ENCODE data around the gene DMRTC1. TPM values are rescaled to one million over a fixed set of nuclear protein-coding genes. Genes with fewer than 3 reads are reported as not detected.
"Not testable (repeated sequence)": the region's sequence is repeated elsewhere in the genome, so short reads cannot be mapped to it uniquely, and the experiment has no call there.

The DMRTC1 gene
- total RNA-seq, result not detected

- H3K36me3 Mint-ChIP-seq (ENCODE audit: low read depth); H3K4me1 Mint-ChIP-seq (ENCODE audit: low read depth); intact Hi-C loops (cut with micrococcal nuclease); H3K9me3 Mint-ChIP-seq; H3K27ac Mint-ChIP-seq; H3K27me3 Mint-ChIP-seq (ENCODE audit: low read depth); H3K4me3 Mint-ChIP-seq; DNase-seq; CTCF ChIA-PET: not testable (repeated sequence)
Observed at GRCh38 chrX:72943819-72944169, at the start of gene DMRTC1. Gene DMRTC1 (minus strand): TSS chrX:72943837. CDS start chrX:72875694, 68,143 bp downstream.

GRCh38 chrX:72980894-72981469 lies 37.3 kb upstream of the DMRTC1 start:
- DNase-seq; intact Hi-C loops (cut with micrococcal nuclease); H3K36me3 Mint-ChIP-seq (ENCODE audit: low read depth); H3K27me3 Mint-ChIP-seq (ENCODE audit: low read depth); H3K9me3 Mint-ChIP-seq; CTCF ChIA-PET; H3K4me1 Mint-ChIP-seq (ENCODE audit: low read depth); H3K27ac Mint-ChIP-seq; H3K4me3 Mint-ChIP-seq: not testable (repeated sequence)

- DNase-seq; H3K9me3 Mint-ChIP-seq; intact Hi-C loops (cut with micrococcal nuclease); CTCF ChIA-PET; H3K27me3 Mint-ChIP-seq (ENCODE audit: low read depth); H3K36me3 Mint-ChIP-seq (ENCODE audit: low read depth); H3K4me3 Mint-ChIP-seq; H3K4me1 Mint-ChIP-seq (ENCODE audit: low read depth); H3K27ac Mint-ChIP-seq: not testable (repeated sequence)
Observed at GRCh38 chrX:72974885-72975284, 31.2 kb upstream of the DMRTC1 start.

- H3K9me3 Mint-ChIP-seq; DNase-seq; H3K36me3 Mint-ChIP-seq (ENCODE audit: low read depth); H3K27me3 Mint-ChIP-seq (ENCODE audit: low read depth); H3K4me1 Mint-ChIP-seq (ENCODE audit: low read depth); CTCF ChIA-PET; intact Hi-C loops (cut with micrococcal nuclease); H3K27ac Mint-ChIP-seq; H3K4me3 Mint-ChIP-seq: not testable (repeated sequence)
Observed at GRCh38 chrX:72971859-72972258, 28.2 kb upstream of the DMRTC1 start.

- H3K27ac Mint-ChIP-seq; H3K4me3 Mint-ChIP-seq; CTCF ChIA-PET; intact Hi-C loops (cut with micrococcal nuclease); H3K4me1 Mint-ChIP-seq (ENCODE audit: low read depth); H3K27me3 Mint-ChIP-seq (ENCODE audit: low read depth); H3K9me3 Mint-ChIP-seq; DNase-seq; H3K36me3 Mint-ChIP-seq (ENCODE audit: low read depth): not testable (repeated sequence)
Observed at GRCh38 chrX:72959971-72960370, 16.3 kb upstream of the DMRTC1 start.

GRCh38 chrX:72943035-72943818 lies 410 bp downstream of the DMRTC1 start:
- H3K4me1 Mint-ChIP-seq (ENCODE audit: low read depth); CTCF ChIA-PET; H3K27ac Mint-ChIP-seq; H3K36me3 Mint-ChIP-seq (ENCODE audit: low read depth); H3K4me3 Mint-ChIP-seq; intact Hi-C loops (cut with micrococcal nuclease); H3K27me3 Mint-ChIP-seq (ENCODE audit: low read depth); H3K9me3 Mint-ChIP-seq; DNase-seq: not testable (repeated sequence)

- DNase-seq; H3K4me1 Mint-ChIP-seq (ENCODE audit: low read depth); H3K27ac Mint-ChIP-seq; intact Hi-C loops (cut with micrococcal nuclease); CTCF ChIA-PET; H3K4me3 Mint-ChIP-seq; H3K9me3 Mint-ChIP-seq; H3K36me3 Mint-ChIP-seq (ENCODE audit: low read depth); H3K27me3 Mint-ChIP-seq (ENCODE audit: low read depth): not testable (repeated sequence)
Observed at GRCh38 chrX:72942272-72942671, 1.4 kb downstream of the DMRTC1 start.

- CTCF ChIA-PET; H3K9me3 Mint-ChIP-seq; H3K27me3 Mint-ChIP-seq (ENCODE audit: low read depth); DNase-seq; H3K36me3 Mint-ChIP-seq (ENCODE audit: low read depth); H3K4me3 Mint-ChIP-seq; intact Hi-C loops (cut with micrococcal nuclease); H3K27ac Mint-ChIP-seq; H3K4me1 Mint-ChIP-seq (ENCODE audit: low read depth): not testable (repeated sequence)
Observed at GRCh38 chrX:72937906-72938305, 5.7 kb downstream of the DMRTC1 start, which contains the start of gene FAM236A. Gene FAM236A (plus strand): TSS chrX:72938206. CDS start chrX:72938263, 57 bp downstream.

GRCh38 chrX:72936882-72937455 lies 6.7 kb downstream of the DMRTC1 start:
- CTCF ChIA-PET; H3K36me3 Mint-ChIP-seq (ENCODE audit: low read depth); H3K4me3 Mint-ChIP-seq; DNase-seq; intact Hi-C loops (cut with micrococcal nuclease); H3K27me3 Mint-ChIP-seq (ENCODE audit: low read depth); H3K4me1 Mint-ChIP-seq (ENCODE audit: low read depth); H3K27ac Mint-ChIP-seq; H3K9me3 Mint-ChIP-seq: not testable (repeated sequence)

GRCh38 chrX:72936455-72936854 lies 7.2 kb downstream of the DMRTC1 start:
- DNase-seq; intact Hi-C loops (cut with micrococcal nuclease); H3K9me3 Mint-ChIP-seq; CTCF ChIA-PET; H3K27me3 Mint-ChIP-seq (ENCODE audit: low read depth); H3K4me3 Mint-ChIP-seq; H3K27ac Mint-ChIP-seq; H3K4me1 Mint-ChIP-seq (ENCODE audit: low read depth); H3K36me3 Mint-ChIP-seq (ENCODE audit: low read depth): not testable (repeated sequence)

GRCh38 chrX:72932283-72932682 lies 11.4 kb downstream of the DMRTC1 start:
- DNase-seq; CTCF ChIA-PET; H3K9me3 Mint-ChIP-seq; H3K36me3 Mint-ChIP-seq (ENCODE audit: low read depth); H3K27ac Mint-ChIP-seq; H3K4me3 Mint-ChIP-seq; H3K4me1 Mint-ChIP-seq (ENCODE audit: low read depth); intact Hi-C loops (cut with micrococcal nuclease); H3K27me3 Mint-ChIP-seq (ENCODE audit: low read depth): not testable (repeated sequence)

GRCh38 chrX:72916096-72916495 lies 27.5 kb downstream of the DMRTC1 start:
- H3K27me3 Mint-ChIP-seq (ENCODE audit: low read depth); H3K27ac Mint-ChIP-seq; H3K36me3 Mint-ChIP-seq (ENCODE audit: low read depth); intact Hi-C loops (cut with micrococcal nuclease); DNase-seq; H3K4me3 Mint-ChIP-seq; H3K4me1 Mint-ChIP-seq (ENCODE audit: low read depth); H3K9me3 Mint-ChIP-seq; CTCF ChIA-PET: not testable (repeated sequence)

- H3K36me3 Mint-ChIP-seq (ENCODE audit: low read depth); H3K27me3 Mint-ChIP-seq (ENCODE audit: low read depth); H3K9me3 Mint-ChIP-seq; H3K27ac Mint-ChIP-seq; intact Hi-C loops (cut with micrococcal nuclease); DNase-seq; CTCF ChIA-PET; H3K4me3 Mint-ChIP-seq; H3K4me1 Mint-ChIP-seq (ENCODE audit: low read depth): not testable (repeated sequence)
Observed at GRCh38 chrX:72912315-72912714, 31.3 kb downstream of the DMRTC1 start, which contains the start of gene FAM236C. Gene FAM236C (plus strand): TSS chrX:72912615. CDS start chrX:72912715, 100 bp downstream.

All from activated naive CD4-positive, alpha-beta T cell treated with anti-CD3 and anti-CD28 coated beads for 36 hours (primary cell).